Right lung (tissue), 5 donors: ENCODE measurements around the gene BLOC1S5. TPM values are rescaled to one million over a fixed set of nuclear protein-coding genes. Genes with fewer than 3 reads are reported as not detected.
"Not testable (repeated sequence)": the region's sequence is repeated elsewhere in the genome, so short reads cannot be mapped to it uniquely, and the experiment has no call there.

Experiments
- DNase-seq, 2 donors: peaks; one replicate each; pipeline ENCODE4 v3.0.0-alpha.2; 2013
- polyA plus RNA-seq, 5 donors: library from polyadenylated mRNA; unstranded; fragments of 120-200 nt; gene quantifications; one replicate each; pipeline versions ENCODE4 v1.2.1 to v1.2.3, GENCODE V29; 2013; ENCODE audit warnings: inconsistent platforms in 1 of 5, low replicate concordance in 1 of 5; ENCODE audit not compliant: insufficient read length in 5 of 5, insufficient read depth in 1 of 5

Gene BLOC1S5
- polyA plus RNA-seq, 5 donors: 14.4 to 24.0 (median 21.2) TPM

DNA sequence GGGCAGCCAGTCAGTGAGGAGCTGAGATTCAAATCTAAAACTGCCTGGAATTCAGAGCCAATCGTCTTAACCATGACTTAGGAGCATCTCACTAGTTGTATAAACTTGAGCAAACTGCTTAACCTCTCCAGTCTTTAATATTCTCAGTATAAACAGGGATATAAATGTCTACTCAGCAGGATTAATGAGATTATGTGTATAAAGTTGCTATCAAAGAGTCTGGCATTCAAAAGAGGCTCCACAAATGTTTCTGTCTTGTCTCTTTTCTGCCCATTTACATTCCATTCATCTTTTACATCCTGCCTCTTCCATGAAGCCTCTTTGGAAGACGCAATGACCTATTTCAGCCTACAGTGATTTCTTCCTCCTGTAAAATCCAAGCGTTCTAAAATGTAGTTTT, 66.9 kb downstream of the BLOC1S5 start:
- no peak for DNase-seq

DNA sequence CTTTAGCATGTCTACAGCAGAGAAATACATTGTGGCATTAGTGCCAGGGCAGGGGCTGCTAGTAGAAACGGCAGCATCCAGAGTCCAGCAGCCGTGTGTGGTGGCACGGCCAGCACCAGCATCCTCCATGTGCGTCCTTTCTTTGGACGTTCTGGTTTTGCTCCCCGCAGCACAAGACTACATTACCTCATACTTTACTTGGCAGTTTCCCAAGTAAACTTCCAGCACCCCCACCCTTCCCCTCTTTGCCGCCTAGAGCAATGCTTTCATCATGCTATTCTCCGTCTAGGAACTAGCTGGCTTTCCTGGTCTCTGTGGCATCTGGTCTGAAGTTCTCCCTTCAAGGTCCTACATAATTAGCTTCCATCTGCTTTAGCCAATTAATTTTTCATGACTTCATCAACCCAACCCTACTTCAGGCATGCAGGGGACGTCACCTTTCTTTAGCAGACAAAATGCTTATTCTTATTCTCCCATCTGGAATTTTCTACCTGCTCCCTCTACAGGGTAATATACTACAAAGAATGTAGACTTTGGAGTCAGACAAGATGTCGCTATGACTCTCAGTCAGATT, 67.6 kb downstream of the BLOC1S5 start:
- peak; percentile 48 to 58 for DNase-seq

- no peak for DNase-seq
Measured at GRCh38 chr6:7993952-7994351, 70.2 kb downstream of the BLOC1S5 start.

GRCh38 chr6:7993399-7993798, 70.8 kb downstream of the BLOC1S5 start:
- no peak for DNase-seq

DNA sequence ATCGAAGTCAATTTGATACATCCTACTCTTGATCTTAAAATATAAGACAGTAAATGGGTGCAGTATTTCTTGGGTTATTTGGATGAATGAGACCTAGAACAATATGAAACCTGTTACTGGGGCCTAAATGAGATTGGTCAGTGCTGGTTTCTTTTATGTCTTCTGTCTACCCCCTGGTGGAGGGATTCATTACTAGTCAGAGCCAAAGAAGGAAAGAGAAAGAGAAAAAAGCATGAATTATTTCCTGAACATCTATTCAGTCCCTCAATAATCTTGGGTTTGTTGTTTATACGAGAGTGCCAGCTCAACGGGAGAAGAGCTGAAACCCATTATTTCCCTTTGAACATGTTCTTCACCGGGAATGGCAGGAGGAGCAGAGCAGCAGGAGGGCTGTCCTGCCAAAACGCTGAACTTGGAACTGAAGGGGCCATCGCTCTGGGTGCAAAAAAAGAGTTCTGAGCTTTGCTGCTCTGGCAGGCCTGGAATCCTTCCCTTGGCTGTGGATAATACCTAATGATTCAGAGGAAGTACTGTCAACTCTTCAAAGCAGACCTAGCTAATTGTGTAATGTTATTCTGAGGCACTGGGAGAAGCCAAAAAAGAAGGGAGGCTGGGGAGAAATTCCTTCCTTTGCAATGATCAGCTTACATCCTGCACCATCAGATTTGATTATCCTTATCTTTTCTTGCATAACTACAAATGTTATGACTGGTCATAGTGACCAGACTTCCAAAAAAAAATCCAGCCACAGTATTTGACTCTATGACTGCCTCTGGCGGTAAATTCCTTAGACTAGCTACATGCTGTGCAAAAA, 72.0 kb downstream of the BLOC1S5 start:
- peak; percentile 57 to 61 for DNase-seq

DNA sequence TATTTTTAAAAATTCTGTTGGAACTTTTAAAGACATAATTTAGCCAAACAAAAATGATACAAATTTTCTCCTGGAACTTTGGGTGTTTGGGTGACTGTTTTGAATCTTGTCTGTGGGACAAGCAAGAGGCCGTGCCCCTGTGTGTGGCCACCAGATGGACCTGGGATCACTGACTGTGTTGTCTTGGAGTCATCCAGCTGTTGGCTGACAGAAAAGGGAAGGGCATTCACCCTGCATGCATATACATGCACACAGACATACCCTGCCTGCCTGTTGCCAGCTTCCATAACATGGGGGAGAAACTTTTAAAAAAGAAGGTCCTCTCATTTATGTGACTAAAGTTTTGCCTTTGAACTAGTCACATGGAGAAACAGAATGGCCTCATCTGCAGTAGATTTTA, 72.7 kb downstream of the BLOC1S5 start:
- no peak for DNase-seq

GRCh38 chr6:7986219-7986618, 78.0 kb downstream of the BLOC1S5 start:
- DNase-seq: no peak

DNA sequence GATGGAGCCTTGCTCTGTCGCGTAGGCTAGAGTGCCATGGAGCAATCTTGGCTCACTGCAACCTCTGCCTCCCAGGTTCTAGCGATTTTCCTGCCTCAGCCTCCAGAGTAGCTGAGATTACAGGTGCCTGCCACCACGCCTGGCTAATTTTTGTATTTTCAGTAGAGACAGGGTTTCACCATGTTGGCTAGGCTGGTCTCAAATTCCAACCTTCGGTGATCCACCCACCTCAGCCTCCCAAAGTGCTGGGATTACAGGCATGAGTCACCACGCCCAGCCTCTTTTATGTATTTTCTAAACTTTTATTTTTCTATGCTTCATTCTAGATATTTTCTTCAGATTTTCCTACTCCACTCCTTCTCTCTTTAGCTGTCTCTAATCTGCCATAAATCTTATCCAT, 80.2 kb downstream of the BLOC1S5 start:
- DNase-seq: not testable (repeated sequence)

DNA sequence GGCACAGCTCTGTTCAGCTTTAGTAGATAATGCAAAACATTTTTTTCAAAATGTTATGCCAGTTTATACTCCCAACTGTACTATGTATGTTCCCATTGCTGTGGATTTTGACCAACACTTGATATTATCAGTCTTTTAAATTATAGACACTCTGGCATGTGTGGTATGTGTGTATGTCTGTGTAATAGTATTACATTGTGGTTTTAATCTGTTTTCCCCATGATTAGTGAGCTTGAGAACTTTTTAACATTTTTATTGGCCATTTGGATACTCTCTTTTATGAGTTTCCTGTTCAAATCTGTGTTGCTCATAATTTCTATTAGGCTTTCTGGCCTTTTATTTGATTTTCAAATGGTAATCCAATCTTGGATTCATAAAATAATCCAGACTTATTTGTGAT, 84.4 kb downstream of the BLOC1S5 start:
- DNase-seq: no peak

DNA sequence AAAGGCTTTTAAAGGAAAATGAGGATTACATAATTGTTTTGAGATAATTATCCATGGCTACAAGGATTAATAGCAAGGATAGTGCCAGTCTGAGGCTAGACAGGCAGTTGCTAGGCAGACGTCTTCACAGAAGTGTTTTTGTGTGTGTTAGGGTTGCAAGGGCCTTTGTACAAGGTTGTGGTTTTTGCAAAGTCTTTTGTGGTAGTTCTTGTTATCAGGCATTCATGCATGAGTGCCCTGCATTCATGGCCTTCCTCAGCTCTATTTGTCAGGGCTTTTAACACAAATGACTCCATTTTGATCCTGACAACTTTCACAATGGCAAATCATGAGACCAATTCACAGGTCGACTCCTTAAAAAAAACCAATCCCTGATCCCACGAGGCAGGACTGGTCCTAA, 85.5 kb downstream of the BLOC1S5 start:
- no peak for DNase-seq

DNA sequence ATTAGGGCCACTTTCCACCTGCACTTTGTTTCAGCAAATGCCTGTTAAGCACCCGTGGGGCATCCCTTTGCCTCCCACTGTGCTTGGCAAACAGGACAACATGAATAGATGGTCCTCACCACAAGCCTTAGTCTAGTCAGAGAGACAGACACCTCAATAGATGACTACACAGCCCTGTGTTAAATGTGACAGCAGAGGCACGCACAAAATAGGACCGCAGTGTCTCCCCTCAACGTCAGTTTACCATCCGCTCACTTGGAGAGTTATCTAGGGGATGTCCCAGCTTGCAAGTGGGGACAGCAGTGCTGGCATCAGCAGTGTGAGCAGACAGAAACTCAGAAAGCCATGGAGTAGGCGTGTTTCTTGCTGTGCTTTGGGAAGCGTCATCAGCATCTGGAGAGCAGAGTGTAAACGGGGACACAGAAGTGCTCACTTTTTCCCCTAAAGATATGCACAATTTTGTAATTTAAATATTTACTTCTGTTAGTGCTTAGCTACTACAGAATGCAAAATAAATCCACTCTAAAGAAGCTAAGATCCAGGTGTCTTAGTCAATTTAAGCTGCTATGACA, 87.6 kb downstream of the BLOC1S5 start:
- DNase-seq: no peak

DNA sequence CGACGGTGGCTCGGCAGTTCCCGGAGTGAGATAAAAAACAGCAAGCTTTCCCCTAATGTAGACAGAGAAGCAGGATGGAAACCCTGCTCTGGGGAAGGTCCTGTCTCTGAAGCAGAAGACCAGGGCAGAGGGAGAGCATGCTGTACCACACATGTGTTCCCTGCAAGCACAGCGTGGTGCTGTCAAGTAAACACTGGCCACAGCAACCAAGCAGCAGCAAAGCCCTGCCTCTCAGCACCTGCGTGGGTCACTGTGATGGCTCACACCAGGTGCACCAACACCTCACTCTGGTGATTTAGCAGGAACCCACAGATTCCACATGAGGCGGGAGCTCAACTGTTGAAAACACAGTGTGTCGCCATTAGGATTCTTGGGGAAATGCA, 88.4 kb downstream of the BLOC1S5 start:
- no peak for DNase-seq

DNA sequence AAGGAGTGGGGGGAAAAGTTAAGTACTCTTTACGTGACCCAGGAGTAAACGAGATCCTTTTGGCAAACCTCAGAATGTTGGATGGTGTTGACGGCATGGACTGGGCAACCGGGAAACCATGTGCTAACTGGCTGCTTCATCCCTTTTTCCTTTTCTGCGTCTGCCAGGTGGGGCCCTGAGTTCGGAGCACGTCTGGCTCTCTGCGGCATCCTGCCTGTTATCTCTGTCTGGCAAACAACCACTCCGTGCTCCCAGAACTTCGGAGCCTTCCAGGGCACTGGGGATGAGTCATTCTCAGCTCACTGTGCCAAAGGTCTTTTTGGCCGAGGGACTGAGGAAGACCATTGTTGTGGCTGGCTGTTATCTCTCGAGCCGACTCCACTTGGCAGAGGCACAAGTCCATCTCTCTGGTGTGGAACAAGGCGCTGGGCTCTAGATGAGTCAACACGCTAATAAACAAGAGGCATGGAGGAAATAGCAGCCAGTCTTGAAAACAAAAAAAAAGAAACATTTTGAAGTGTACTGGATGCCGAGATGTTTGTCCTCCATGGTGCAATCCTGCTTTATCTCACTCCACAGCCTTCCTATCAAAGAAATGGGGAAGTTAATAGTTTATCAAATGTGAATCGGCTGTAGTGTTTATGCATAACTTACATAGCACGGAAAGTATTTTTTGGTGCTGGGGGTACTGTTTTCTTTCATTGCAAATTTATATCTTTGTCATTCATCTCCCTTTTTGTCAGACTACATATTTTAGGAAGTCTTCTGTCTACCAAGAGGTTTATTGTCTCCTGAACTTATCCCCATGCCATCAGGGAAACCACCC, 89.0 kb downstream of the BLOC1S5 start:
- peak; percentile 51 to 65 for DNase-seq

DNA sequence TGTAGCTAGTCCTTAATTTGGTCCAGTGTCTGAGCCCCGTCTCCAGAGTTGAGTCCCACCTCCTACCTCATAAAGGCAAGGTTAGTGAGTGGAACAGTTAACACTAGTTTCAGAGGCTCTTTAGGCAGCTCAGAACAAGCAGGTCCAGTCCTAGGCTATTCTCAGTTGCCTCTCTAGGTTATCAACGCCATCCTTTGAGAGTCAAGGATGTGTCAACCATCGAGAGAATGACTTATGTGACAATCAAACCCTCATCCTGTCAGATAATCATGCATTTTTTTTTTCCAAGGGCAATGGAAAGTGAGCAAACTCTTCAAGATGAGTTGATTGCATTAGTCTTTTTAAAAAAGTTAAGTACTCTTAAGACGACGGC, 89.6 kb downstream of the BLOC1S5 start:
- DNase-seq: no peak

- no peak for DNase-seq
Measured at GRCh38 chr6:7973584-7973983, 90.6 kb downstream of the BLOC1S5 start.

- DNase-seq: no peak
Measured at GRCh38 chr6:7971499-7971898, 92.7 kb downstream of the BLOC1S5 start.

DNA sequence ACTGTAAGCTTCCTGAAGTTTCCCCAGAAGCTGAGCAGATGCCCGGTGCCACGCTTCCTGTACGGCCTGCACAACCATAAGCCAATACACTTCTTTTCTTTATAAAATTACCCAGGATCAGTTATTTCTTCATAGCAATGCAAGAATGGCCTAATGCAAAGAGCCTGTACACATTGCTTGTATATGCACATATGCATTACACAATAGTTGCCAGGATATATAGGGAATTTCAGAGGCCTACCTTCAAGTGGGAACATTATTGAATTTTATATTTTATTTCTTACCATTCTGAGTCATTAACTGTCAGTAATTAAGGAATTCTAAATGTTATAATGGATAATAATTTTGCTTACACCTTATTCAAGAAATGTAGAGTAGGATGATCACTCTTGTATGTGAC, 93.6 kb downstream of the BLOC1S5 start:
- no peak for DNase-seq

Other genes with a start within 250 kb of the BLOC1S5 start
- 100 to 1,000 TPM; 106 to 135 (median 115) TPM for gene TXNDC5, start 153.6 kb downstream of the BLOC1S5 start, polyA plus RNA-seq
- gene EEF1E1, start 38.2 kb upstream of the BLOC1S5 start, polyA plus RNA-seq: 10 to 100 TPM; 28.1 to 39.2 (median 32.4) TPM